Breast epithelium (tissue), 3 donors: ENCODE data around the gene BBS9.

Experiments
- CTCF ChIP-seq, 3 donors: fragments of 450-650 bp; IDR thresholded peaks; one replicate each; pipeline ENCODE4 v1.5.1; 2016 to 2017; ENCODE audit warnings: antibody characterized with exemption in 3 of 3, mild to moderate bottlenecking in 3 of 3, moderate library complexity in 3 of 3
- POLR2AphosphoS5 ChIP-seq, 3 donors: sonication (generic); formaldehyde crosslinking; IDR thresholded peaks; one replicate each; pipeline ENCODE4 v1.6.1; 2017; ENCODE audit warnings: antibody characterized with exemption in 3 of 3

- TF ChIP-seq CTCF (IDR thresholded peaks at IDR 0.05) (no peak), POLR2AphosphoS5 (IDR thresholded peaks at IDR 0.05) (no peak)
Measured at GRCh38 chr7:33099154-33099940, 30.0 kb upstream of the BBS9 start.
